Lower lobe of right lung (tissue), 2 donors: ENCODE measurements around the gene MPP2. TPM values are rescaled to one million over a fixed set of nuclear protein-coding genes. Genes with fewer than 3 reads are reported as not detected.

Experiments used
- ATAC-seq, 2 donors: fragments of 200-7000 bp; cut with Tn5 transposase; one replicate each; pipeline ENCODE4 v1.9.1; 2020 to 2022; ENCODE audit warnings: mild to moderate bottlenecking in 2 of 2, moderate library complexity in 2 of 2
- DNase-seq: peaks from one replicate; pipeline ENCODE4 v3.0.0-alpha.2; 2020
- H3K27ac ChIP-seq: fragments of 200-600 bp; one replicate; pipeline ENCODE4 v1.8.0; 2022
- H3K27me3 ChIP-seq: fragments of 200-600 bp; one replicate; pipeline ENCODE4 v1.8.0; 2022; ENCODE audit warnings: low read depth
- H3K36me3 ChIP-seq: fragments of 200-600 bp; one replicate; pipeline ENCODE4 v1.8.0; 2022; ENCODE audit warnings: mild to moderate bottlenecking
- H3K4me1 ChIP-seq: fragments of 200-600 bp; one replicate; pipeline ENCODE4 v1.8.0; 2022
- H3K4me3 ChIP-seq: fragments of 200-600 bp; one replicate; pipeline ENCODE4 v1.8.0; 2022; ENCODE audit warnings: mild to moderate bottlenecking
- H3K9me3 ChIP-seq: fragments of 200-600 bp; one replicate; pipeline ENCODE4 v1.8.0; 2022
- CTCF ChIP-seq: fragments of 200-600 bp; IDR thresholded peaks from one replicate; pipeline ENCODE4 v1.8.0; 2022; ENCODE audit warnings: antibody characterized with exemption, mild to moderate bottlenecking
- intact Hi-C: fragments of 100-400 bp; cut with DNase I; formaldehyde crosslinking; loops from one replicate; pipeline ENCODE4 v1.11.0; 2022
- total RNA-seq: library from RNA; stranded (reverse); fragmentation: NEBNext Ultra II Directional; extraction: Animal tissue kit (Norgen Biotek cat#: 25700); gene quantifications from one replicate; pipeline ENCODE4 v1.2.1, GENCODE V29; 2021
- donor health status: DM: no; HTN: yes; CAD: no; lungs with severe emphysema.

Gene MPP2
- total RNA-seq, 1 donor from 2014 or later, result 0.62 TPM

GRCh38 chr17:43935926-43936261 lies 28.6 kb upstream of the MPP2 start:
- peaks cover 23% of the 10 kb centered on the region for H3K27me3 ChIP-seq
- no peak for ATAC-seq
- intact Hi-C loops, result no loop called here

GRCh38 chr17:43935204-43935925 lies 28.0 kb upstream of the MPP2 start:
- H3K4me1 ChIP-seq, result peaks cover 4% of the 10 kb centered on the region
- intact Hi-C loops, result no loop called here
- peaks cover 23% of the 10 kb centered on the region for H3K27me3 ChIP-seq
- no peaks in the 10 kb centered on the region for H3K9me3 ChIP-seq
- no peak overlapping the region for H3K4me3 ChIP-seq
- no peaks in the 10 kb centered on the region for H3K36me3 ChIP-seq
- DNase-seq, result no peak
- no peak for TF ChIP-seq CTCF
- ATAC-seq, result no peak
- no peak overlapping the region for H3K27ac ChIP-seq

More at GRCh38 chr17:43935926-43936261, 28.6 kb upstream of the MPP2 start:
- DNase-seq, result no peak
- H3K9me3 ChIP-seq, result no peaks in the 10 kb centered on the region
- H3K4me3 ChIP-seq, result no peak overlapping the region
- no peak for TF ChIP-seq CTCF
- no peak overlapping the region for H3K27ac ChIP-seq
- H3K4me1 ChIP-seq, result peaks cover 4% of the 10 kb centered on the region
- no peaks in the 10 kb centered on the region for H3K36me3 ChIP-seq

GRCh38 chr17:43932923-43933322 lies 25.6 kb upstream of the MPP2 start:
- no peak overlapping the region for H3K27ac ChIP-seq
- ATAC-seq (no peak), DNase-seq (no peak)
- no peaks in the 10 kb centered on the region for H3K36me3 ChIP-seq
- no peak for TF ChIP-seq CTCF
- peaks cover 1% of the 10 kb centered on the region for H3K4me1 ChIP-seq
- peaks cover 12% of the 10 kb centered on the region for H3K27me3 ChIP-seq
- H3K4me3 ChIP-seq, result no peak overlapping the region
- no peaks in the 10 kb centered on the region for H3K9me3 ChIP-seq
- intact Hi-C loops, result no loop called here

GRCh38 chr17:43932357-43932756 lies 25.0 kb upstream of the MPP2 start:
- no peak for TF ChIP-seq CTCF
- Histone ChIP-seq H3K4me3 (no peak overlapping the region), H3K36me3 (no peaks in the 10 kb centered on the region), H3K9me3 (no peaks in the 10 kb centered on the region), H3K4me1 (peaks cover 3% of the 10 kb centered on the region), H3K27ac (no peak overlapping the region), H3K27me3 (peaks cover 9% of the 10 kb centered on the region)
- no peak for ATAC-seq
- DNase-seq, result no peak
- intact Hi-C loops, result no loop called here

GRCh38 chr17:43931062-43931571 lies 23.8 kb upstream of the MPP2 start:
- no peak overlapping the region for H3K27ac ChIP-seq
- H3K4me3 ChIP-seq, result no peak overlapping the region
- no peaks in the 10 kb centered on the region for H3K36me3 ChIP-seq
- intact Hi-C loops, result no loop called here
- no peak for DNase-seq
- ATAC-seq, result no peak
- peaks cover 10% of the 10 kb centered on the region for H3K4me1 ChIP-seq
- TF ChIP-seq CTCF, result no peak
- peaks cover 10% of the 10 kb centered on the region for H3K27me3 ChIP-seq
- H3K9me3 ChIP-seq, result no peaks in the 10 kb centered on the region
